ENCODE results near the gene ORAI3.

The ORAI3 gene

GRCh38 chr16:30992931-30993816 lies 44.3 kb downstream of the ORAI3 start:
- DNase-seq: no peak

DNA sequence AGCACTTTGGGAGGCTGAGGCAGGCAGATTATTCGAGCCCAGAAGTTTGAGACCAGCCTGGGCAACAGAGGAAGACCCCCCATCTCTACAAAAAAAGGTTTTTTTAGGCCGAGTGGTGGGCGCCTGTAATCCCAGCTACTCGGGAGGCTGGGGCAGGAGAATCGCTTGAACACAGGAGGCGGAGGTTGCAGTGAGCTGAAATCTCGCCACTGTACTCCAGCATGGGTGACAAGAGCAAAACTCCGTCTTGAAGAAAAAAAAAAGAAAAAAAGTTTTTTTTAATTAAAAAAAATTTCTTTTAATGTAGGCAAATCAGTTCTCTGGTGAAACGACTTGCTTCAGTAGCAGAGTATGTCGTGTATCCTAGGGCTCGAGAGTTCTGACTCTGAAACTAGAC lies 47.1 kb downstream of the ORAI3 start:
- no peak for DNase-seq

- DNase-seq: no peak
Observed at GRCh38 chr16:30996324-30996984, 47.6 kb downstream of the ORAI3 start.

DNA sequence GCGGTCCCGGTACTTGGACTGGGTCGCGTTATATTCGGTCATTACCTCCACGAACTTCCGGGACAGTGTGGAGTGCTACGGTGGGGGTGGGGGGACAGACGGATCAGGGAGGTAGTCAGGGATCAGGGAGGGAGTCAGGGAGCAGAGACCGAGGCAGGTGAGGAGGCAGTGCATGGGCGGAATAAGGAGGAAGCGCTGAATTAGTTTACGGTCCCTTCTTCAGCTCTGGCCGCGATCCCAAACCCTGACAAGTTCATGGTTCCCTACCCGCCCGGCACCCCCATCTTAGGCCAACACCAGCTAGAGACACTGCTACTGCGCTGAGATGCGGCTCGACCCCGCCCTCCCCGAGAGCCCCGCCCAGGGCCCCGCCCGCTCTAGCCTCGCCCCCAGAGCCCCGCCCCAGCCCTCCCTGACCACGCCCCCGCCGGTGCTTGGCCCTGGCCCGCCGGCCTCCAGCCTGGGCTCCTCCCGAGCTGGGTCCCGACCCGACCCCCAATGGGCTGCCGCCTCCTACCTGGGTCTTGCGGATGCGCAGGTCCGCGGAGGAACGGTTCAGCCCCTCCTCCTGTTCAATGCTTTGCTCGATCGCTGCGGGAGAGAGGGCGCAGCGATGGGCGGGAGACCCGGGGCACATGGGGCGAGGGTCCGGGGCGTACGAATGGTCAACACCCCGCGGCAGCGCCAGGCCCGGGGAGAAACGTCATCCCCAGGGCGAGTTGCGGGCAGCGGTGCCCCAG lies 48.3 kb downstream of the ORAI3 start:
- DNase-seq: peak; percentile 3

DNA sequence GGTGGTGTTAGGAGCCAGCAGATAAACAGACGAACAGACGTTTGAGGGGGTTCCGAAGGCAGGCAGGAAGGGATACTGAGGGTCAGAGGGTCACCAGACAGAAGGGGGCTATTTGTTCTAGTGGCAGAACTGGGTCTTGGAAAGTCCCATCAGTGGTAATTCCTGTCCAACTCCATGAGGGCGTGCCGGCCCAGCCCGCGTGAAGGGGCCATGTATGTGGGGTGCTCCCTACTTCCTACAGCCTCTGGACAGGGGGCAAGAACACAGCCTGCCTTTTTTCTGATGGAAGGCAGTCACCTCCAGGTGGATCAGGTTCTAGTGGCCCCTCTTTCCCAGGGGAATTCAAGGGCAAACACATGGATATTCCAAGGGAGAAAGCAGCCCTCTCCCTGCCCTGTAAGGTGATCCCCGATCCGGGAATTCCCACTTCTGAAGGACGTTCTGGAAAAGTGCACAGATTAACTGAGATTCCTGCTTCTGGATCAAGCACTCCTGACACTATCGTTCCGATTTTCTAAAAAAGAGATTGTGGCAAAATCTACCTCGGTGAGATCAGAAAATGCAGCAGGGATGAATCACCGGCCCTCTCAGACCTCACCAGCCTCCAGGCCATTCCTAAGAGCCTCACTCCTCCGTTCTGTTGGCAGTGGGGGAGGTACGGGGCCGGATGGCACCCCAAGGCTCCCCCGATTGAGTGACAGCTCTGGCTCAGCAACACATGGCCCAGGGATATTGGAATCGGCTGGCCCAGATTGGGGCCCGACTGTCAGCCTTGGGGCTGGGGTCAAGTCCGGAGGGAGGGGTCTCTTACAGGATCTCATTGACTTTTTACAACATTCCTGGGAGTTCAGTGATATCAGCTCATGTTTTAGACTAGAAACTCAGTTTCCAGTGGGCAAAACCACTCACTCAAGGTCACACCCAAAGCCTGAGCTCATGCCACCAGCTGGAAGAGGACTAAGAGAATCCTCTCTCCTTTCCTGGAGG lies 49.1 kb downstream of the ORAI3 start:
- no peak for DNase-seq

DNA sequence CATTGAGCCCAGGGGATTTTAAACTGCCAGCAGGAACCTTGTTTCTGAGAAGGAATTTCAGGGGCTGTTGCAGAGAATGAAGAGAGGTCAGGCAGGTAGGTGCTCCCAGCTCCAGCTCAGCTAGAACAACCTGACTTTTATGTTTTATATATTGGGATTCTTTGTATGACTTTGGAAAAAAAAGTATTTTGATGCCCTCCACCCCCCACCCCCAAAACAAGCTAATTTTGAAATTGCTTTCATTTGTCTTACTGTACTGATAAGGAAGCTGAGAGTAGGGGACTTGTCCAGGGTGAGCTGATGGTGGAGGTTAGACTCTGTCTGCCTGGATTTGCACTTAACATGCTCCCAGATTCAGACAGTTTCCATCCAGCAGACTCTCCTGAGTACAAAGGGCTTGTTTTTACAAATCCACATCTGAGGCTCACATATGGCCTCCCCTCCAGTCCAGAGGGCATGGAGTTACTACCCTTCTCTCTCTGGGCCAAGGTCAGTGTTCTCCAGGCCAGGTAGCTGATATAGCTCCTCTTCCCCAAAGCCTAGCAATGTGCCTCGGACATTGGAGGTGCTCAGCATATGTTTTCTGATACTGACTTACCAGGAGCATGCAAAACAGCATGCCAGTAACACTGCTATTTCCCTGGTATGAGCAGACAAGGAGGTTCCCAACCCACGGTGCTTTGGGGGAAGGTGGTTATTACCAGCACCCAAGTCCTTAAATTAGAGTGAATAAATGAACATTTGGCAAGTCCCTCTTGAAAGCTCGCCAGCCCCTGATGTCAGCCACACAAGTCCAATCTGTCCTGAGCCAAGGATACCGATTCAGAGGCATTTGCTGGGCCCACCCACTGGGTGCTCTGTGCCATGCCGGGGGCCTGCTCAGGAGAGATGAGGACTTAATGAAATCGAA lies 50.2 kb downstream of the ORAI3 start:
- DNase-seq: no peak

DNA sequence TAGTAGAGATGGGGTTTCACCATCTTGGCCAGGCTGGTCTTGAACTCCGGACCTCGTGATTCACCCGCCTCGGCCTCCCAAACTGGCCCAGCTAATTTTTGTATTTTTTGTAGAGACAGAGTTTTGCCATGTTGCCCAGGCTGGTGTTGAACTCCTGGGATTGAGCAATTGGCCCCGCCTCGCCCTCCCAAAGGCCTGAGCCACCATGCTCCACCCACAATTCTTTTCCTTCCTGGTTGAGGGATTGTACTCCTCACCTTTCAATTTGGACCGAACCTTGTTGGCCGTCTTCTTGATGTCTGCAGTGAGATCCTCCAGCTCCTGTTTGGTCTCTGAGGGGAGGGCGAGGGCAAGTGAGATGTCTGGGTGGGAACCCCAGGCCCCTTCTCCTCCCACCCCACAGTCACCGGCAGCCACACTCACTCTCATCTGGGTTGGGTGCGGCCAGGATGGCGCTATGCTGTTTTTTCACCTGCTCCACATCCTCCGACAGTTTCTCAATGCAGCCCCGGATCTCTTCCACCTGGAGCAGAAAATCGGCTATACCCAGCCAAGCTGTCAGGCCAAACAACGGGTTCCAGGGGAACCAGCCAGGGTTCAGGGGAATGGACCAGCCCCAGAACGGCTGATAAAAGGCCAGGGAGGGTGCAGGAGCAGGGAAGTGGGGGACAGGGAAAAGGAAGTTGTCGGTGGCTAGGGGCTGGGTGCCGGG lies 52.0 kb downstream of the ORAI3 start:
- DNase-seq: no peak

DNA sequence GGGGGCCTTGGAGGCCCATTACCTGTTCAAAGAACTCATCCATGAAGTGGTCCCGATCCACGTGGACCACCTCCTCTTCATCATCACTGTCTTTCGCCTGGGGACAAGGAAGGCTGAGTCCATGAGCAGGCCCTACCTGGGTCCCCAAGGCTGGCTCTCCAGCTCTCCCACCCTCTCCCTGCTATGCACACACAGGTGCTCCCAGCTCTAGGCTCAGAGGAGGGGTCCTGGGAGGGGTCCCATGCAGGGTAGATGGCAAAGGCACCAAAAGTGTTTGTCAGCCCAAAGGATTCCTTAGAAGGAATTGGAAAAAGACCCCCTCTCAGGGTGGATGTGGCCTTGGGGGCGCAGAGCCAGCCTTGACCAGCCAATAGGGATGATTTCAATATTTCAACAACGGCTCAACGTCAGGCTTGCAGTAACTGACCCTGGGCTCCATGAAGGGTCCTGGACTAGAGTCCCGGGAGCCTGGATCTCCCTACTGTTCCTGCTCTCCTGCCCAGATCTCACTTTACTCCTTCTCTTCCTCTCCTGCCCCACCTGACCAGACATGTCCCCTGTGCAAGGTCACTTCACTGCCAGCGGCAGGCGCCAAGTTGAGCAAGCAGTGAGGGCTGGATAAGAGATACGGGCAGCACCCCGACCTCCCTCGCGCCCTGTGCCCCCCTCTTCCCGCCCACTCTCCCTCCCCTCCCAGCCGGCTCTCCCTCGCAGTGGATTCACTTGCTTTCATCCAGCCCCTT lies 52.8 kb downstream of the ORAI3 start:
- no peak for DNase-seq

- no peak for DNase-seq
Observed at GRCh38 chr16:31002250-31002700, 53.4 kb downstream of the ORAI3 start.

- no peak for DNase-seq
Observed at GRCh38 chr16:31002862-31003341, 54.0 kb downstream of the ORAI3 start.

DNA sequence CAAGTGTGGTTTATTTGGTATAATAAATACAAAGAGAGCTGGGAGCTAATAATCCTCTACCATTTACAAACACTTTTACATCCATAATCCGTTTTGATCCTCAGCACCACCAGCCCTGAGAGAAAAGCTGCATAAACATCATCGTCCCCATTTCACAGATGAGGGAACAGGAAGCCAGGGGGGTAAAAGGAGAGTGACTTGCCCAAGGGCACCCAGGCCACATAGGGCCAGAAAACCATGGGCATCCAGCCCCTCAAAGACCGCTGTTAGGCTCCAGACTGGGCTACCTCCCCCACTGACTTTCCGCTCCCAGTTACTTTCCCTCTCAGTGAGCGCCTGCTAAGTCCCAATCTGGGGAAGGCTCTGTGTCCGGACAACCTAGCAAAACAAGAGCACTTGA lies 54.9 kb downstream of the ORAI3 start:
- no peak for DNase-seq

Measured in NCI-H2029 treated with DMSO at 0.1 percent for 48 hours (cell line).